ENCODE measurements around the gene CRAMP1. TPM values are rescaled to one million over a fixed set of nuclear protein-coding genes. Genes with fewer than 3 reads are reported as not detected.
"Not testable (repeated sequence)": the region's sequence is repeated elsewhere in the genome, so short reads cannot be mapped to it uniquely, and the experiment has no call there.

CRAMP1 gene
- total and polyA plus RNA-seq, 2 of the 8 experiments (the other 6 are each of a cell fraction or from before 2014, with no cell fraction given), result 19.2 to 23.2 TPM

GRCh38 chr16:1592446-1592845, 19.7 kb upstream of the CRAMP1 start:
- no peak overlapping the region for H3K9ac ChIP-seq (replicated peaks in 1 of 4; ENCODE audit: extremely low read depth in 1 of 4, low read depth in 3 of 4, low read length in 3 of 4)
- FAIRE-seq (no peak), DNase-seq (ENCODE audit: low read depth in 1 of 2, low spot score in 2 of 2) (no peak)
- H3K4ac ChIP-seq (replicated peaks; ENCODE audit: insufficient read length, low read depth, low read length), result no peak overlapping the region
- H3K27ac ChIP-seq (ENCODE audit: low read depth, low read length), result no peak overlapping the region
- peaks cover 0 to 6% of the 10 kb centered on the region in 2 experiments; a peak in 1 of 4 replicates for H3K9me3 ChIP-seq (ENCODE audit: insufficient read depth in 2 of 2, low read depth in 1 of 2, low read length in 1 of 2)
- no peak overlapping the region for H2AFZ ChIP-seq (ENCODE audit: low read length)
- 90% methylated on average over 15 of the region's 16 CpGs; no CpG with 5 or more reads in 1 of the 2 experiments for WGBS, 2 experiments (ENCODE audit: extremely low coverage in 1 of 2, insufficient coverage in 1 of 2, insufficient read length in 1 of 2, insufficient replicate concordance in 2 of 2, low coverage in 1 of 2, low lambda C conversion rate in 2 of 2, missing lambda C conversion rate in 1 of 2)
- H2BK12ac ChIP-seq (ENCODE audit: low read depth, low read length), result no peak overlapping the region
- ChIA-PET CTCF (ENCODE audit: partially characterized antibody) (no interaction called here), POLR2A (ENCODE audit: partially characterized antibody) (no interaction called here)
- H3K23ac ChIP-seq (ENCODE audit: insufficient read length), result no peak overlapping the region
- no peaks in the 10 kb centered on the region for H3K79me1 ChIP-seq (ENCODE audit: low read depth, low read length)
- H3K4me1 ChIP-seq (replicated peaks in 1 of 4; ENCODE audit: control insufficient read depth in 3 of 4, insufficient read depth in 4 of 4, low read length in 3 of 4), result no peaks in the 10 kb centered on the region
- TF ChIP-seq TAF7 (optimal IDR thresholded peaks at IDR 0.05; ENCODE audit: borderline replicate concordance, low read depth, low read length), result no peak
- no peak overlapping the region for H3K56ac ChIP-seq (replicated peaks; ENCODE audit: insufficient read length, low read depth, low read length)
- no peak overlapping the region for H3K18ac ChIP-seq (ENCODE audit: extremely low read depth, low read length)
- no peak overlapping the region for H2BK15ac ChIP-seq (ENCODE audit: low read length)
- no peak overlapping the region for H4K91ac ChIP-seq (replicated peaks; ENCODE audit: insufficient read length, low read length)
- H3K27me3 ChIP-seq (replicated peaks in 1 of 4; ENCODE audit: control insufficient read depth in 3 of 4, extremely low read depth in 1 of 4, insufficient read depth in 3 of 4, low read length in 3 of 4), result no peaks in the 10 kb centered on the region
- H2BK5ac ChIP-seq (ENCODE audit: low read depth, low read length), result no peak overlapping the region
- H3K23me2 ChIP-seq (ENCODE audit: low read depth, low read length), result no peaks in the 10 kb centered on the region
- H3K36me3 ChIP-seq (ENCODE audit: control insufficient read depth in 2 of 4, insufficient read depth in 4 of 4, low read length in 3 of 4), result peaks cover 0 to 3% (median under 1%) of the 10 kb centered on the region in 4 experiments; a peak in 2 of 8 replicates
- H4K5ac ChIP-seq (ENCODE audit: insufficient read length, low read depth, low read length), result no peak overlapping the region
- H3K4me3 ChIP-seq (ENCODE audit: extremely low read depth in 1 of 4, insufficient read depth in 2 of 4, low read depth in 3 of 4, low read length in 4 of 4), result no peak overlapping the region
- no peaks in the 10 kb centered on the region for H3K79me2 ChIP-seq (ENCODE audit: control insufficient read depth in 1 of 2, insufficient read depth in 2 of 2, low read length in 2 of 2)
- H4K8ac ChIP-seq (ENCODE audit: extremely low read depth, insufficient read depth, low read length), result no peak overlapping the region; the same call in 1 of the 2 replicates
- H3K4me2 ChIP-seq (ENCODE audit: insufficient read depth in 1 of 2, low read depth in 2 of 2, low read length in 2 of 2), result no peak overlapping the region
- no peak overlapping the region for H2BK120ac ChIP-seq (replicated peaks; ENCODE audit: low read depth, low read length)
- H2AK5ac ChIP-seq (ENCODE audit: low read depth, low read length), result no peak overlapping the region
- peaks cover 0 to 6% of the 10 kb centered on the region in 2 experiments for H4K20me1 ChIP-seq (replicated peaks in 1 of 2; ENCODE audit: control insufficient read depth in 1 of 2, insufficient read depth in 2 of 2, low read length in 2 of 2)
- no peak overlapping the region for H3K14ac ChIP-seq (ENCODE audit: insufficient read length)
- H2BK20ac ChIP-seq (ENCODE audit: low read length), result no peak overlapping the region

- not testable (repeated sequence) for H3K23ac ChIP-seq (ENCODE audit: insufficient read length); H4K20me1 ChIP-seq (replicated peaks in 1 of 2; ENCODE audit: control insufficient read depth in 1 of 2, insufficient read depth in 2 of 2, low read length in 2 of 2); H3K27me3 ChIP-seq (replicated peaks in 1 of 4; ENCODE audit: control insufficient read depth in 3 of 4, extremely low read depth in 1 of 4, insufficient read depth in 3 of 4, low read length in 3 of 4); H3K4me2 ChIP-seq (ENCODE audit: insufficient read depth in 1 of 2, low read depth in 2 of 2, low read length in 2 of 2); H4K5ac ChIP-seq (ENCODE audit: insufficient read length, low read depth, low read length); H2AFZ ChIP-seq (ENCODE audit: low read length); H3K79me1 ChIP-seq (ENCODE audit: low read depth, low read length); H4K91ac ChIP-seq (replicated peaks; ENCODE audit: insufficient read length, low read length); H3K23me2 ChIP-seq (ENCODE audit: low read depth, low read length); H3K27ac ChIP-seq (ENCODE audit: low read depth, low read length); H2BK15ac ChIP-seq (ENCODE audit: low read length); H2BK120ac ChIP-seq (replicated peaks; ENCODE audit: low read depth, low read length); H3K18ac ChIP-seq (ENCODE audit: extremely low read depth, low read length); H3K4me3 ChIP-seq (ENCODE audit: extremely low read depth in 1 of 4, insufficient read depth in 2 of 4, low read depth in 3 of 4, low read length in 4 of 4); H3K4me1 ChIP-seq (replicated peaks in 1 of 4; ENCODE audit: control insufficient read depth in 3 of 4, insufficient read depth in 4 of 4, low read length in 3 of 4); H3K4ac ChIP-seq (replicated peaks; ENCODE audit: insufficient read length, low read depth, low read length); H2AK5ac ChIP-seq (ENCODE audit: low read depth, low read length); H3K79me2 ChIP-seq (ENCODE audit: control insufficient read depth in 1 of 2, insufficient read depth in 2 of 2, low read length in 2 of 2); H3K36me3 ChIP-seq (ENCODE audit: control insufficient read depth in 2 of 4, insufficient read depth in 4 of 4, low read length in 3 of 4); FAIRE-seq; H2BK5ac ChIP-seq (ENCODE audit: low read depth, low read length); H2BK20ac ChIP-seq (ENCODE audit: low read length); H3K14ac ChIP-seq (ENCODE audit: insufficient read length); H4K8ac ChIP-seq (ENCODE audit: extremely low read depth, insufficient read depth, low read length); H2BK12ac ChIP-seq (ENCODE audit: low read depth, low read length); H3K9ac ChIP-seq (replicated peaks in 1 of 4; ENCODE audit: extremely low read depth in 1 of 4, low read depth in 3 of 4, low read length in 3 of 4); H3K56ac ChIP-seq (replicated peaks; ENCODE audit: insufficient read length, low read depth, low read length); DNase-seq (ENCODE audit: low read depth in 1 of 2, low spot score in 2 of 2)
- POLR2A ChIA-PET (ENCODE audit: partially characterized antibody), result interaction anchor here (1.2 to 1.5 kb wide), 2 partner anchors 14 to 125 kb away, joined by 3 read pairs; no protein-coding TSS in a partner anchor
- CTCF ChIA-PET (ENCODE audit: partially characterized antibody), result interaction anchor here (0.6 kb wide), 1 partner anchor 67 kb away, joined by 3 read pairs; no protein-coding TSS in a partner anchor
- H3K9me3 ChIP-seq (ENCODE audit: insufficient read depth in 2 of 2, low read depth in 1 of 2, low read length in 1 of 2), result peaks cover 0 to 13% of the 10 kb centered on the region in 2 experiments; a peak in 1 of 4 replicates
- 85% methylated on average over 5 of the region's 5 CpGs; no CpG with 5 or more reads in 1 of the 2 experiments for WGBS, 2 experiments (ENCODE audit: extremely low coverage in 1 of 2, insufficient coverage in 1 of 2, insufficient read length in 1 of 2, insufficient replicate concordance in 2 of 2, low coverage in 1 of 2, low lambda C conversion rate in 2 of 2, missing lambda C conversion rate in 1 of 2)
Measured at GRCh38 chr16:1595511-1595910, 16.6 kb upstream of the CRAMP1 start.
